GM03348 (cell line): Measurements from ENCODE around the gene DNAH10.
"Not testable (repeated sequence)": the region's sequence is repeated elsewhere in the genome, so short reads cannot be mapped to it uniquely, and the experiment has no call there.

Source experiments
- DNase-seq: peaks from one replicate; pipeline ENCODE4 v3.0.0; 2012; ENCODE audit warnings: low spot score

Gene DNAH10

GRCh38 chr12:123744836-123745235 is 17.3 kb upstream of the DNAH10 start:
- DNase-seq: no peak

- DNase-seq: no peak
Measured at GRCh38 chr12:123747309-123747708, 14.8 kb upstream of the DNAH10 start.

- no peak for DNase-seq
Measured at GRCh38 chr12:123748161-123748560, 13.9 kb upstream of the DNAH10 start.

- no peak for DNase-seq
Measured at GRCh38 chr12:123748661-123749060, 13.4 kb upstream of the DNAH10 start.

GRCh38 chr12:123749355-123749754 is 12.7 kb upstream of the DNAH10 start:
- DNase-seq: no peak

GRCh38 chr12:123750159-123750656 is 11.9 kb upstream of the DNAH10 start:
- no peak for DNase-seq

- DNase-seq: no peak
Measured at GRCh38 chr12:123752046-123752445, 10.1 kb upstream of the DNAH10 start.

GRCh38 chr12:123754041-123754772 is 7.9 kb upstream of the DNAH10 start:
- no peak for DNase-seq

- peak; percentile 61 for DNase-seq
Measured at GRCh38 chr12:123757561-123757960, 4.5 kb upstream of the DNAH10 start.

GRCh38 chr12:123760267-123760938 is 1.7 kb upstream of the DNAH10 start:
- DNase-seq: no peak

GRCh38 chr12:123762715-123763052 is 583 bp downstream of the DNAH10 start:
- no peak for DNase-seq

GRCh38 chr12:123763093-123763492 is 992 bp downstream of the DNAH10 start:
- no peak for DNase-seq

GRCh38 chr12:123764109-123764508 is 2.0 kb downstream of the DNAH10 start:
- no peak for DNase-seq

GRCh38 chr12:123765504-123766035 is 3.5 kb downstream of the DNAH10 start:
- DNase-seq: no peak

- no peak for DNase-seq
Measured at GRCh38 chr12:123767613-123768012, 5.5 kb downstream of the DNAH10 start.

GRCh38 chr12:123771261-123771660 is 9.2 kb downstream of the DNAH10 start:
- no peak for DNase-seq

- DNase-seq: no peak
Measured at GRCh38 chr12:123772074-123772473, 10.0 kb downstream of the DNAH10 start.

- DNase-seq: no peak
Measured at GRCh38 chr12:123773375-123773774, 11.3 kb downstream of the DNAH10 start.

GRCh38 chr12:123779551-123779950 is 17.4 kb downstream of the DNAH10 start:
- no peak for DNase-seq

GRCh38 chr12:123782997-123783792 is 21.1 kb downstream of the DNAH10 start:
- DNase-seq: no peak

- DNase-seq: no peak
Measured at GRCh38 chr12:123787466-123787865, 25.4 kb downstream of the DNAH10 start.

- DNase-seq: no peak
Measured at GRCh38 chr12:123788541-123788940, 26.4 kb downstream of the DNAH10 start.

GRCh38 chr12:123789422-123789821 is 27.3 kb downstream of the DNAH10 start:
- not testable (repeated sequence) for DNase-seq
